ENCODE results near the gene CCL18. TPM values are rescaled to one million over a fixed set of nuclear protein-coding genes. Genes with fewer than 3 reads are reported as not detected.

Gene CCL18
- total and polyA plus RNA-seq, 10 of the 15 experiments (the other 5 are each of a cell fraction or from before 2014, with no cell fraction given): 0.26 TPM; not detected in 9

DNA sequence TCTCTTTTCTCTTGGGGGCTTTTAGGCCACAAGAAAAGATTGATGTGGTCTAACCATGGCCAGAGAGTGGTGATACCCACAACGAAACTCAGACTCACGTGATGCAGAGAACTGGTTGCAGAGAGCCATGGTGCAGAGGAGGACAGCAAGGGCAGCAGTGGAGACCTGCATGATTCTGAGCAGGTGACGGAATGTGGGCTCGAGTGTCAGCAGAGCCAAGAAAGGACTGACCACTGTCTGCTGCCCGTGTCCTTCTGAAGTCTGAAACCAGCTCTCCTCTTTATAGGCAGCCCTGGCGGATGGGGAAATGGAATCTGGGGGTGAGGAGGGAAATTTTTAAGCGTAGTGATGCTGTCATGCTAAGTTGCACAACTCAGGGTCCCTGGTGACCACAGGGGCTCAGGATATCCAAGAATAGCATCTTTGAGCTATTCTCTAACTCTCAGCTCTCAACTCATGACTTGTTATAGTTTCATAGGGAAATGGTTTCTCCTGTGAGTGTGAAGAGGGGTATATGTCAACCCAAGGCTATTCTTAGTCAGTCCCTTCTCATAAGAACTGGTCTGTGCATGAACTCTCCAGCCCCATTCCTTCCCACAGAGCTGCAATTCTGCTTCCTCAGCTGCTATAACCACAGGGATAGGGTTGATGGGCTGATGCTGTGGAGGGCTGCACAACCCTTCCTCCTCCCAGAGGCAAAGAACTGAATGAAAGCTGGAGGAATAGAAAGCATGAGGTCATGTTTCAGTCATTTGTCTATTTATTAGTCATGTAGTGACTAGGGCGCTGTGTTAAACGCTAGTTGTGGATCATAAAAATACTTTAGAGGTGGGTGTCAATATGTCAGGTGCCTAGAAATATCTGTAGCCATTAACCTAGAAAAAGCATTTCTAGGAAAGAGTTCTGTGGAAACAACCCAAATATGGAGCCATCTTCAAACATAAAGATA is 26.1 kb downstream of the CCL18 start, which contains the start of gene CCL3 (continued):
- TF ChIP-seq TBL1XR1 (IDR thresholded peaks at IDR 0.05; ENCODE audit: low read depth, low read length): peak; percentile 97
- TF ChIP-seq SREBF2 (IDR thresholded peaks at IDR 0.05; ENCODE audit: low read length): no peak
- no peak for TF ChIP-seq RAD21 (IDR thresholded peaks at IDR 0.05; ENCODE audit: insufficient read depth, low read depth, low read length)
- no peak for TF ChIP-seq SIX5 (IDR thresholded peaks at IDR 0.05; ENCODE audit: low read depth, low read length, severe bottlenecking)
- no peak for TF ChIP-seq PBX3 (IDR thresholded peaks at IDR 0.05; ENCODE audit: insufficient replicate concordance, low read depth, low read length)
- no peak for TF ChIP-seq PAX8 (IDR thresholded peaks at IDR 0.05)
- 0 out of 2 replicates have a peak, but pooled peaks have one; percentile 33 for TF ChIP-seq CBX5 (IDR thresholded peaks at IDR 0.05; ENCODE audit: low read depth)
- peak; percentile 67; the same call in 1 of the 2 replicates for TF ChIP-seq TCF12 (IDR thresholded peaks at IDR 0.05; ENCODE audit: low read depth, low read length)
- peak; percentile 98 for TF ChIP-seq ATF2 (IDR thresholded peaks at IDR 0.05; ENCODE audit: low read length)
- peak; percentile 90 for TF ChIP-seq NR2F1 (conservative IDR thresholded peaks at IDR 0.05)
- TF ChIP-seq IKZF2 (IDR thresholded peaks at IDR 0.05): peak; percentile 100
- no peak for TF ChIP-seq SMC3 (IDR thresholded peaks at IDR 0.05; ENCODE audit: borderline replicate concordance, low read length)
- TF ChIP-seq CHD2 (IDR thresholded peaks at IDR 0.05; ENCODE audit: borderline replicate concordance, low read depth, low read length): peak; percentile 89
- TF ChIP-seq STAT1 (conservative IDR thresholded peaks at IDR 0.05): peak; percentile 5; the same call in 1 of the 2 replicates

All from GM12878 (cell line).